SK-N-MC (cell line): ENCODE results near the gene DAD1.

Experiments
- EZH2 ChIP-seq: fragments of 200-600 bp; sonication (generic); IDR thresholded peaks from one replicate; pipeline ENCODE4 v1.6.1; 2017; ENCODE audit warnings: antibody characterized with exemption
- POLR2AphosphoS5 ChIP-seq: IDR thresholded peaks from 2 replicates; pipeline ENCODE4 v1.6.1; 2012; ENCODE audit warnings: mild to moderate bottlenecking, low read depth, low read length, borderline replicate concordance

DNA sequence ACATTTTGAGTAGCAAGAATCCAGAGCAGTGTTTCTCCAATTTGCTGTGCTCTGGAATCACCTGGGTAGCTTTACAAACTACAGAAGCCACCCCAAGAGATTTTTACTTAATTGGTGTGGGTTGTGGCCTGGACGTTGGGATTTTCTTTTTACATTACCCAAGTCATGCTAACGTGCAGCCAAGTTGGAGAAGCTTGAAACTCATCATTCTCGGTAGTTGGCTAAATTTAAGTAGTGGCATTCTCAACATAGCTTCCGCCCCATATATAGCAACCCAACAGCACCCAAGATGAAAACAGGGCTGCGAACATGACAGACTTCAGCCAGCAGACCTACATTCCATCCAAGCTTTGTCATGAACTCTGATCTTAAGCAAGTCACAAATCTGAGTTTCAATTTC lies 25.0 kb downstream of the DAD1 start:
- TF ChIP-seq POLR2AphosphoS5 = no peak
- no peak for TF ChIP-seq EZH2
